Loucy (cell line): ENCODE data around the gene VAT1L.

Experiments
- H2AFZ ChIP-seq: fragments of 200-600 bp; sonication (generic); 2 replicates; pipeline ENCODE4 v1.6.0; 2016; ENCODE audit warnings: antibody characterized with exemption, mild to moderate bottlenecking, low read length, moderate library complexity
- H3F3A ChIP-seq: fragments of 200-600 bp; 2 replicates; pipeline ENCODE4 v1.6.0; 2016; ENCODE audit warnings: antibody characterized with exemption, low read depth, mild to moderate bottlenecking
- H3K27me3 ChIP-seq: fragments of 200-600 bp; sonication (generic); 2 replicates; pipeline ENCODE4 v1.6.1; 2014; ENCODE audit warnings: low read length, mild to moderate bottlenecking; ENCODE audit not compliant: insufficient read depth, poor library complexity, severe bottlenecking
- H3K36me3 ChIP-seq: fragments of 200-600 bp; sonication (generic); 2 replicates; pipeline ENCODE4 v1.6.1; 2016; ENCODE audit warnings: low read length; ENCODE audit not compliant: insufficient read depth
- H3K4me1 ChIP-seq: fragments of 200-600 bp; sonication (generic); 2 replicates; pipeline ENCODE4 v1.5.1; 2014; ENCODE audit warnings: low read length, mild to moderate bottlenecking; ENCODE audit not compliant: insufficient read depth, poor library complexity, severe bottlenecking
- H3K4me2 ChIP-seq: fragments of 200-600 bp; sonication (generic); 2 replicates; pipeline ENCODE4 v1.6.0; 2014; ENCODE audit warnings: antibody characterized with exemption, low read length, low read depth, mild to moderate bottlenecking; ENCODE audit not compliant: poor library complexity, severe bottlenecking
- H3K4me3 ChIP-seq: fragments of 200-600 bp; sonication (generic); 2 replicates; pipeline ENCODE4 v1.5.1; 2014; ENCODE audit warnings: low read length, mild to moderate bottlenecking, mixed read lengths; ENCODE audit not compliant: poor library complexity, severe bottlenecking
- H3K79me2 ChIP-seq: fragments of 200-600 bp; sonication (generic); 2 replicates; pipeline ENCODE4 v1.6.1; 2014; ENCODE audit warnings: low read length; ENCODE audit not compliant: insufficient read depth
- H3K9ac ChIP-seq: fragments of 200-600 bp; sonication (generic); 2 replicates; pipeline ENCODE4 v1.6.0; 2014; ENCODE audit warnings: mild to moderate bottlenecking, low read depth, low read length, moderate library complexity; ENCODE audit not compliant: poor library complexity, severe bottlenecking
- H3K9me2 ChIP-seq: fragments of 200-600 bp; sonication (generic); replicated peaks from 2 replicates; pipeline ENCODE4 v1.6.1; 2016; ENCODE audit warnings: low read depth, low read length, mixed read lengths
- H3K9me3 ChIP-seq: fragments of 200-600 bp; sonication (generic); 2 replicates; pipeline ENCODE4 v1.6.1; 2014; ENCODE audit warnings: mild to moderate bottlenecking, antibody characterized with exemption, low read length, low read depth; ENCODE audit not compliant: insufficient read depth
- H4K20me1 ChIP-seq: fragments of 200-600 bp; sonication (generic); 2 replicates; pipeline ENCODE4 v1.6.0; 2014; ENCODE audit warnings: antibody characterized with exemption, low read length, mild to moderate bottlenecking; ENCODE audit not compliant: insufficient read depth, poor library complexity, severe bottlenecking
- EZH2phosphoT487 ChIP-seq: fragments of 200-600 bp; IDR thresholded peaks from 2 replicates; pipeline ENCODE4 v1.6.1; 2018; ENCODE audit warnings: antibody characterized with exemption, mild to moderate bottlenecking, moderate library complexity, borderline replicate concordance
- TF ChIP-seq, protein P1 (sequence below): fragments of 200-600 bp; sonication (generic); conservative IDR thresholded peaks from 2 replicates; pipeline ENCODE4 v1.5.1; 2014; ENCODE audit warnings: mild to moderate bottlenecking, antibody characterized with exemption, low read length

The VAT1L gene

DNA sequence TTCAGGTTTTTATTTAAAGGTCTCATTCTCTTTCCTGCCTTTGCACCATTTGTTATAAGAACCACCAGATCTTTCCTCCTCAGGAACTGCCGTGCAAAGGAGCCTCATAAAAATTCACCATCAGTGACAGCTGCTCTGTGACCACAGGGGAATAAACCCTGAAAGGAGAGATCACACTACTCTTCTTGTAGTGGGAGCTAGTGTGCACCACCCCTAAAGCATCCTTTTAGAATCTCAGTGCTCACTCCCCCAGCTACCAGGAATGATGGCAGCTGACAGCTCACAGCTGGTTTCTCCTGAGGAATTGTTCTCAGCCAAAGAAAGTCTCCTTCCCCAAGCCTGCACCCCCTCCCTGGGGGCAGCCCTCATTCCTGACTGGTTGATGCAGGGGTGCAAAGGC is 18.7 kb downstream of the VAT1L start:
- Histone ChIP-seq H3K9me3 (peaks cover 4% of the 10 kb centered on the region; the same call in 1 of the 2 replicates), H3K4me3 (no peak overlapping the region), H2AFZ (no peak overlapping the region), H3K79me2 (no peaks in the 10 kb centered on the region), H3K27me3 (no peaks in the 10 kb centered on the region), H3K4me2 (no peak overlapping the region), H4K20me1 (no peaks in the 10 kb centered on the region), H3F3A (no peaks in the 10 kb centered on the region), H3K9me2 (no peaks in the 10 kb centered on the region), H3K36me3 (no peaks in the 10 kb centered on the region), H3K4me1 (no peaks in the 10 kb centered on the region), H3K9ac (no peak overlapping the region)
- TF ChIP-seq, protein P1, sequence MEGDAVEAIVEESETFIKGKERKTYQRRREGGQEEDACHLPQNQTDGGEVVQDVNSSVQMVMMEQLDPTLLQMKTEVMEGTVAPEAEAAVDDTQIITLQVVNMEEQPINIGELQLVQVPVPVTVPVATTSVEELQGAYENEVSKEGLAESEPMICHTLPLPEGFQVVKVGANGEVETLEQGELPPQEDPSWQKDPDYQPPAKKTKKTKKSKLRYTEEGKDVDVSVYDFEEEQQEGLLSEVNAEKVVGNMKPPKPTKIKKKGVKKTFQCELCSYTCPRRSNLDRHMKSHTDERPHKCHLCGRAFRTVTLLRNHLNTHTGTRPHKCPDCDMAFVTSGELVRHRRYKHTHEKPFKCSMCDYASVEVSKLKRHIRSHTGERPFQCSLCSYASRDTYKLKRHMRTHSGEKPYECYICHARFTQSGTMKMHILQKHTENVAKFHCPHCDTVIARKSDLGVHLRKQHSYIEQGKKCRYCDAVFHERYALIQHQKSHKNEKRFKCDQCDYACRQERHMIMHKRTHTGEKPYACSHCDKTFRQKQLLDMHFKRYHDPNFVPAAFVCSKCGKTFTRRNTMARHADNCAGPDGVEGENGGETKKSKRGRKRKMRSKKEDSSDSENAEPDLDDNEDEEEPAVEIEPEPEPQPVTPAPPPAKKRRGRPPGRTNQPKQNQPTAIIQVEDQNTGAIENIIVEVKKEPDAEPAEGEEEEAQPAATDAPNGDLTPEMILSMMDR, result no peak
- TF ChIP-seq EZH2phosphoT487, result no peak

DNA sequence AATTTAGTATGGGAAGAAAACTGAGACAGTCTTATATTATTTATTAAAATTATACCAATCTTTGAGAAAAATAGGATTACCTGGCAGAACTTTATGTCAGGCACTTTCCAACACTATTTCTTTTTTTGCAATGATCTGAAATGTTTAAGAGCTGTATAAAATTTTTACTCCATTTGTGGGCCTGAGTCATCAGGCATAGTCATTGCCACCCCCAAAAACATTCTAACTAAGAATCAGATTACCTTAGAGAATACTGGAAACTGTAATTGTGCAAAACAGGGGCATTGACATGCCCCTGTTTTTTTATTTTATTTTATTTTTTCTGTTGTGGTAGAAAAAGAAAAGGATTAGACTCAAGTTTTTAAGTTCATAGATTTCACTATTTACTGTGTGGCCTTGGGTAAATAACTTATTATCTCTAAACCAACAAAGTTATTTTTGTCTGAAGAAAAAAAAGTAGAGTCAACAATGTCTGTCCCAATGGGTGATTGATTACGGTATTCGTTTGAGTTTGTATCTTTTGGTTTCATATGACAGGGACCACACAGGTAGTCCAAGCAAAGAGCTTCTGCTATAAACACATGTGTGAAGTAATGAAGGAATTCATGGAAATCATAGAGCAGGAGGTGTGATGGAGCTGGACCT is 24.6 kb downstream of the VAT1L start:
- TF ChIP-seq, protein P1, result no peak
- no peak for TF ChIP-seq EZH2phosphoT487
- Histone ChIP-seq H3F3A (no peaks in the 10 kb centered on the region), H3K4me2 (no peak overlapping the region), H2AFZ (no peak overlapping the region), H3K9me2 (no peaks in the 10 kb centered on the region), H3K79me2 (no peaks in the 10 kb centered on the region), H4K20me1 (no peaks in the 10 kb centered on the region), H3K9me3 (peaks cover under 1% of the 10 kb centered on the region; the same call in 1 of the 2 replicates), H3K4me3 (no peak overlapping the region), H3K27me3 (no peaks in the 10 kb centered on the region), H3K4me1 (no peaks in the 10 kb centered on the region), H3K36me3 (no peaks in the 10 kb centered on the region), H3K9ac (no peak overlapping the region)

DNA sequence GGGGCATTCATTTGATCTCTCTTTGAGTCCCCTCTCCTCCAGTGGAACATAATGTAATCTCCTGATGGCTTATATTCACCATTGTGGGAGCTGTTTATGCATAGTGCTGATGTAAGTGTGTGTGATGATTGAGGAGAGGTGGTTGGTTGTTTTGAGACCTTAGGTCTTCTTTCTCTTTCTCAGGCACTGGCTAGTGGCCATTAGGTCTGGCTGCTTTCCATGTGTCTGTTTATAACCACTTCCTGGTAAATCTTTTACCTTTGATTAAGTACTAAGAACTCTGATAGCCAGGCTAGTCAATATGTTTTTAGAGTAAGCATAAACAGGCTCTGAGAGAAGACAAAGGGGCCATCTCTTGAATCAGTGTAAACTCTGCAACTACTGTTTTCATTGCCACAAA is 27.9 kb downstream of the VAT1L start:
- Histone ChIP-seq H2AFZ (no peak overlapping the region), H3K9me2 (no peaks in the 10 kb centered on the region), H3K4me2 (no peak overlapping the region), H3K9ac (no peak overlapping the region), H3K4me3 (no peak overlapping the region), H3F3A (no peaks in the 10 kb centered on the region), H3K9me3 (no peaks in the 10 kb centered on the region), H3K36me3 (no peaks in the 10 kb centered on the region), H3K79me2 (no peaks in the 10 kb centered on the region), H3K27me3 (no peaks in the 10 kb centered on the region), H4K20me1 (no peaks in the 10 kb centered on the region), H3K4me1 (no peaks in the 10 kb centered on the region)
- TF ChIP-seq, protein P1, result no peak
- TF ChIP-seq EZH2phosphoT487, result no peak
